ENCODE measurements around the gene MUSTN1.

GRCh38 chr3:52880474-52880873, 45.7 kb upstream of the MUSTN1 start:
- TF ChIP-seq EZH2 (IDR thresholded peaks at IDR 0.05; ENCODE audit: insufficient read depth, poor library complexity, severe bottlenecking) (no peak), EZH2phosphoT487 (IDR thresholded peaks at IDR 0.05; ENCODE audit: insufficient read depth, low read depth) (no peak)
